GM18868 (cell line): ENCODE measurements around the gene AP4M1.
A peak's percentile ranks its signal among the peaks of the same experiment; 100 is the strongest.

Experiments
- ATAC-seq: cut with Tn5 transposase; IDR thresholded peaks from one replicate; pipeline ENCODE4 v1.9.1; 2021; ENCODE audit warnings: mild to moderate bottlenecking, moderate library complexity; ENCODE audit not compliant: unreplicated experiment

Gene AP4M1

GRCh38 chr7:100085515-100085914 is 15.9 kb upstream of the AP4M1 start:
- no peak for ATAC-seq

- no peak for ATAC-seq
Measured at GRCh38 chr7:100087055-100087750, 14.2 kb upstream of the AP4M1 start.

- no peak for ATAC-seq
Measured at GRCh38 chr7:100088095-100088620, 13.3 kb upstream of the AP4M1 start.

- peak; percentile 57 for ATAC-seq
Measured at GRCh38 chr7:100088621-100089457, 12.6 kb upstream of the AP4M1 start, which contains the start of gene COPS6. Gene COPS6, plus strand, starts transcription at chr7:100088969. Its CDS starts 22 bp downstream, at chr7:100088991.

GRCh38 chr7:100089458-100090196 is 11.8 kb upstream of the AP4M1 start:
- no peak for ATAC-seq

- ATAC-seq, result no peak
Measured at GRCh38 chr7:100090527-100091410, 10.7 kb upstream of the AP4M1 start.

GRCh38 chr7:100091411-100092181 is 9.8 kb upstream of the AP4M1 start:
- ATAC-seq, result no peak

GRCh38 chr7:100093054-100093453 is 8.4 kb upstream of the AP4M1 start:
- ATAC-seq, result no peak

GRCh38 chr7:100093498-100093897 is 7.9 kb upstream of the AP4M1 start:
- no peak for ATAC-seq

- no peak for ATAC-seq
Measured at GRCh38 chr7:100093925-100094486, 7.4 kb upstream of the AP4M1 start.

GRCh38 chr7:100095289-100095688 is 6.2 kb upstream of the AP4M1 start:
- ATAC-seq, result no peak

GRCh38 chr7:100095704-100096103 is 5.7 kb upstream of the AP4M1 start:
- ATAC-seq, result no peak

- ATAC-seq, result no peak
Measured at GRCh38 chr7:100098913-100099312, 2.5 kb upstream of the AP4M1 start.

- ATAC-seq, result no peak
Measured at GRCh38 chr7:100099452-100099851, 2.0 kb upstream of the AP4M1 start.

- ATAC-seq, result peak; percentile 64
Measured at GRCh38 chr7:100100420-100101015, 925 bp upstream of the AP4M1 start.

- no peak for ATAC-seq
Measured at GRCh38 chr7:100102950-100103840, 1.8 kb downstream of the AP4M1 start.

- ATAC-seq, result no peak
Measured at GRCh38 chr7:100105534-100105933, 4.1 kb downstream of the AP4M1 start.

- ATAC-seq, result no peak
Measured at GRCh38 chr7:100106633-100107032, 5.2 kb downstream of the AP4M1 start.
